HepG2 (cell line): ENCODE results near the gene SLC2A6. TPM values are rescaled to one million over a fixed set of nuclear protein-coding genes. Genes with fewer than 3 reads are reported as not detected.

ENCODE experiments used
- MTA1 ChIP-seq: sonication (generic); formaldehyde crosslinking; IDR thresholded peaks from 2 replicates; pipeline ENCODE4 v1.4.0; 2020; ENCODE audit warnings: missing genetic modification reagents, mild to moderate bottlenecking, borderline replicate concordance
- NCOR1 ChIP-seq: fragments of 200-600 bp; sonication (generic); IDR thresholded peaks from 2 replicates; pipeline ENCODE4 v1.7.0; 2017; ENCODE audit warnings: antibody characterized with exemption, low read length, borderline replicate concordance
- POGZ ChIP-seq: sonication (generic); formaldehyde crosslinking; IDR thresholded peaks from 2 replicates; pipeline ENCODE4 v1.4.0; 2020; ENCODE audit warnings: mild to moderate bottlenecking, missing genetic modification reagents
- SIN3A ChIP-seq: IDR thresholded peaks from 2 replicates; pipeline ENCODE4 v1.6.1; 2011; ENCODE audit warnings: low read depth, mild to moderate bottlenecking, control low read depth, low read length, borderline replicate concordance
- SMAD3 ChIP-seq: sonication (generic); formaldehyde crosslinking; IDR thresholded peaks from 2 replicates; pipeline ENCODE4 v1.4.0; 2020; ENCODE audit warnings: missing genetic modification reagents
- SP1 ChIP-seq, 2 experiments: fragments of 450-650 bp in 1 of 2; sonication (generic) in 1 of 2; formaldehyde crosslinking in 1 of 2; IDR thresholded peaks; 2 replicates each; pipeline versions ENCODE4 v1.4.0 to v1.6.1; 2016 to 2020; ENCODE audit warnings: missing genetic modification reagents in 1 of 2
- TARDBP ChIP-seq: sonication (generic); formaldehyde crosslinking; IDR thresholded peaks from 2 replicates; pipeline ENCODE4 v1.8.0; 2022; ENCODE audit warnings: mild to moderate bottlenecking, missing genetic modification reagents
- THAP11 ChIP-seq: IDR thresholded peaks from 2 replicates; pipeline ENCODE4 v1.6.1; 2016; ENCODE audit warnings: missing biosample characterization, missing genetic modification reagents
- ZC3H4 ChIP-seq: sonication (generic); formaldehyde crosslinking; IDR thresholded peaks from 2 replicates; pipeline ENCODE4 v1.4.0; 2020; ENCODE audit warnings: missing genetic modification reagents, borderline replicate concordance
- ZNF101 ChIP-seq: sonication (generic); formaldehyde crosslinking; IDR thresholded peaks from 2 replicates; pipeline ENCODE4 v1.4.0; 2020; ENCODE audit warnings: mild to moderate bottlenecking, low read depth, missing genetic modification reagents, borderline replicate concordance
- ZNF333 ChIP-seq: sonication (generic); formaldehyde crosslinking; IDR thresholded peaks from 2 replicates; pipeline ENCODE4 v1.4.0; 2020; ENCODE audit warnings: mild to moderate bottlenecking, missing genetic modification reagents, borderline replicate concordance
- ZNF44 ChIP-seq: sonication (generic); formaldehyde crosslinking; IDR thresholded peaks from 2 replicates; pipeline ENCODE4 v1.5.1; 2020; ENCODE audit warnings: mild to moderate bottlenecking, missing genetic modification reagents
- ZNF768 ChIP-seq: sonication (generic); formaldehyde crosslinking; IDR thresholded peaks from 2 replicates; pipeline ENCODE4 v1.4.0; 2020; ENCODE audit warnings: missing genetic modification reagents
- polyA plus RNA-seq, 8 experiments: library from polyadenylated mRNA; depleted of rRNA in 3 of 8; stranded (reverse) in 7 of 8; unstranded in 1 of 8; fragments of >200 nt; fragmentation: Illumina TruSeq in 4 of 8; extraction: Trizol in 4 of 8; gene quantifications; 2 replicates each; pipeline versions ENCODE4 v1.2.1 to v1.2.3, GENCODE V29; 2011 to 2016; ENCODE audit warnings: low read depth in 4 of 8, missing spikeins in 1 of 8, mixed read lengths in 1 of 8; ENCODE audit not compliant: insufficient read depth in 1 of 8
- total RNA-seq, 5 experiments: library from RNA; depleted of rRNA; stranded (reverse); fragments of >200 nt; fragmentation: Illumina TruSeq; extraction: Trizol; gene quantifications; 2 replicates each; pipeline ENCODE4 v1.2.3, GENCODE V29; 2016; ENCODE audit warnings: low read depth in 1 of 5
- TF ChIP-seq, protein P1 (sequence below): sonication (generic); formaldehyde crosslinking; IDR thresholded peaks from 2 replicates; pipeline ENCODE4 v1.5.0; 2020; ENCODE audit warnings: mild to moderate bottlenecking, missing genetic modification reagents, borderline replicate concordance
- TF ChIP-seq, protein P2 (sequence below): sonication (generic); formaldehyde crosslinking; IDR thresholded peaks from 2 replicates; pipeline ENCODE4 v1.9.0; 2021; ENCODE audit warnings: missing genetic modification reagents, mild to moderate bottlenecking, borderline replicate concordance
- TF ChIP-seq, protein P3 (sequence below): sonication (generic); formaldehyde crosslinking; conservative IDR thresholded peaks from 2 replicates; pipeline ENCODE4 v1.4.0; 2020; ENCODE audit warnings: missing genetic modification reagents

Gene SLC2A6
- total and polyA plus RNA-seq, 2 of the 13 experiments (the other 11 are each of a cell fraction or from before 2014, with no cell fraction given), result 4.1 to 15.0 TPM

DNA sequence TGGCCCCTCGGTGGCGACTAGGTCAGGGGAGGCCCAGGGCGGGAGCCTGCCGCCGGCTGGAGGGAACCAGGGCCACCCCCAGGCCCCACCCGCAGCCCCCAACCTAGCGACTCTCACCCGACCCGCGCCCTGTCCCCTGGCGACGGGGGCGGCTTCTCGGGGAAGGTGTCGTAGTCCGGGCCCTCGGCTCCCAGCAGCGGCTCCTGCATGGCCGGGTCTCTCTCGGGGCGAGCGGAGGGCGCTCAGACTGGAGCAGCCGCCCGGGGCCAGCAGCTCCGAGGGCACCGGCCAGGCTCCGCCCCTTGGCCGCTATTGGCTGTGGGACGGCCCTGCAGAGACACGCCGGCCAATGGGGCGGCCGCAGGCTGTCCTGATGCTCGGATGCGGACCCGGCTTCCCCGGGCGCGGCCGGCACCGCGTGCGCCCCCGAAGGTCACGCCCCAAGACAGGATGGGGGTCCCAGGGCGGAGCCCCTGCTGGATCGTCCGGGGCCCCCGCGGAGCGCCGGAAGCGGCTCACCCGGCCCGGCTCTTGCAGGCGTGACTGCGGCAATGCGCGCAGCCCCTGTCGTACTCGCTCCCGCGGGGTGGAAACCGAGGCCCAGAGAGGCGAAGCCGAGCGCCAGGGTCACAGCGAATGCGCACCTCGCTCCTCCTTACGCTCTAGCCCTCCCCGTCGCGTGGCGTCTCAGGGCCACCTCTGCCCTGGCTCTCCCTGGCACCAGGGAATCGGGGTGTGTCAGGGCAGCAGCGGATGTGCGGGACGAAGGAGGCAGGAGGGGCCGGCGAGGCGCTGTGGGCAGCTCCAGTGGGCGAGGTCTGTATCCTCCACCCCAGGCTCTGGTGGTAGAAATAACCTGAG is at the start of gene SLC2A6 (continued):
- TF ChIP-seq, protein P1, sequence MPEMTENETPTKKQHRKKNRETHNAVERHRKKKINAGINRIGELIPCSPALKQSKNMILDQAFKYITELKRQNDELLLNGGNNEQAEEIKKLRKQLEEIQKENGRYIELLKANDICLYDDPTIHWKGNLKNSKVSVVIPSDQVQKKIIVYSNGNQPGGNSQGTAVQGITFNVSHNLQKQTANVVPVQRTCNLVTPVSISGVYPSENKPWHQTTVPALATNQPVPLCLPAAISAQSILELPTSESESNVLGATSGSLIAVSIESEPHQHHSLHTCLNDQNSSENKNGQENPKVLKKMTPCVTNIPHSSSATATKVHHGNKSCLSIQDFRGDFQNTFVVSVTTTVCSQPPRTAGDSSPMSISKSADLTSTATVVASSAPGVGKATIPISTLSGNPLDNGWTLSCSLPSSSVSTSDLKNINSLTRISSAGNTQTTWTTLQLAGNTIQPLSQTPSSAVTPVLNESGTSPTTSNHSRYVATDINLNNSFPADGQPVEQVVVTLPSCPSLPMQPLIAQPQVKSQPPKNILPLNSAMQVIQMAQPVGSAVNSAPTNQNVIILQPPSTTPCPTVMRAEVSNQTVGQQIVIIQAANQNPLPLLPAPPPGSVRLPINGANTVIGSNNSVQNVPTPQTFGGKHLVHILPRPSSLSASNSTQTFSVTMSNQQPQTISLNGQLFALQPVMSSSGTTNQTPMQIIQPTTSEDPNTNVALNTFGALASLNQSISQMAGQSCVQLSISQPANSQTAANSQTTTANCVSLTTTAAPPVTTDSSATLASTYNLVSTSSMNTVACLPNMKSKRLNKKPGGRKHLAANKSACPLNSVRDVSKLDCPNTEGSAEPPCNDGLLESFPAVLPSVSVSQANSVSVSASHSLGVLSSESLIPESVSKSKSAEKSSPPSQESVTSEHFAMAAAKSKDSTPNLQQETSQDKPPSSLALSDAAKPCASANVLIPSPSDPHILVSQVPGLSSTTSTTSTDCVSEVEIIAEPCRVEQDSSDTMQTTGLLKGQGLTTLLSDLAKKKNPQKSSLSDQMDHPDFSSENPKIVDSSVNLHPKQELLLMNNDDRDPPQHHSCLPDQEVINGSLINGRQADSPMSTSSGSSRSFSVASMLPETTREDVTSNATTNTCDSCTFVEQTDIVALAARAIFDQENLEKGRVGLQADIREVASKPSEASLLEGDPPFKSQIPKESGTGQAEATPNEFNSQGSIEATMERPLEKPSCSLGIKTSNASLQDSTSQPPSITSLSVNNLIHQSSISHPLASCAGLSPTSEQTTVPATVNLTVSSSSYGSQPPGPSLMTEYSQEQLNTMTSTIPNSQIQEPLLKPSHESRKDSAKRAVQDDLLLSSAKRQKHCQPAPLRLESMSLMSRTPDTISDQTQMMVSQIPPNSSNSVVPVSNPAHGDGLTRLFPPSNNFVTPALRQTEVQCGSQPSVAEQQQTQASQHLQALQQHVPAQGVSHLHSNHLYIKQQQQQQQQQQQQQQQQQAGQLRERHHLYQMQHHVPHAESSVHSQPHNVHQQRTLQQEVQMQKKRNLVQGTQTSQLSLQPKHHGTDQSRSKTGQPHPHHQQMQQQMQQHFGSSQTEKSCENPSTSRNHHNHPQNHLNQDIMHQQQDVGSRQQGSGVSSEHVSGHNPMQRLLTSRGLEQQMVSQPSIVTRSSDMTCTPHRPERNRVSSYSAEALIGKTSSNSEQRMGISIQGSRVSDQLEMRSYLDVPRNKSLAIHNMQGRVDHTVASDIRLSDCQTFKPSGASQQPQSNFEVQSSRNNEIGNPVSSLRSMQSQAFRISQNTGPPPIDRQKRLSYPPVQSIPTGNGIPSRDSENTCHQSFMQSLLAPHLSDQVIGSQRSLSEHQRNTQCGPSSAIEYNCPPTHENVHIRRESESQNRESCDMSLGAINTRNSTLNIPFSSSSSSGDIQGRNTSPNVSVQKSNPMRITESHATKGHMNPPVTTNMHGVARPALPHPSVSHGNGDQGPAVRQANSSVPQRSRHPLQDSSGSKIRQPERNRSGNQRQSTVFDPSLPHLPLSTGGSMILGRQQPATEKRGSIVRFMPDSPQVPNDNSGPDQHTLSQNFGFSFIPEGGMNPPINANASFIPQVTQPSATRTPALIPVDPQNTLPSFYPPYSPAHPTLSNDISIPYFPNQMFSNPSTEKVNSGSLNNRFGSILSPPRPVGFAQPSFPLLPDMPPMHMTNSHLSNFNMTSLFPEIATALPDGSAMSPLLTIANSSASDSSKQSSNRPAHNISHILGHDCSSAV (CRISPR knock-in tag), result no peak
- TF ChIP-seq MTA1 (CRISPR knock-in tag) (peak; percentile 57; the same call in 1 of the 2 replicates), ZNF44 (CRISPR knock-in tag) (peak; percentile 66; the same call in 1 of the 2 replicates), ZNF768 (CRISPR knock-in tag) (no peak; the same call in 1 of the 2 replicates), ZNF333 (CRISPR knock-in tag) (peak; percentile 51), THAP11 (CRISPR knock-in tag) (no peak), SP1 (IDR thresholded peaks at IDR 0.05) (no peak), SP1 (CRISPR knock-in tag; IDR thresholded peaks at IDR 0.05) (peak; percentile 64; the same call in 1 of the 2 replicates), ZC3H4 (CRISPR knock-in tag) (no peak), TARDBP (CRISPR knock-in tag) (0 out of 2 replicates have a peak, but pooled peaks have one; percentile 34), ZNF101 (no peak), NCOR1 (no peak), POGZ (CRISPR knock-in tag) (peak; percentile 38; the same call in 1 of the 2 replicates), SMAD3 (no peak), SIN3A (0 out of 2 replicates have a peak, but pooled peaks have one; percentile 62)
- TF ChIP-seq, protein P2, sequence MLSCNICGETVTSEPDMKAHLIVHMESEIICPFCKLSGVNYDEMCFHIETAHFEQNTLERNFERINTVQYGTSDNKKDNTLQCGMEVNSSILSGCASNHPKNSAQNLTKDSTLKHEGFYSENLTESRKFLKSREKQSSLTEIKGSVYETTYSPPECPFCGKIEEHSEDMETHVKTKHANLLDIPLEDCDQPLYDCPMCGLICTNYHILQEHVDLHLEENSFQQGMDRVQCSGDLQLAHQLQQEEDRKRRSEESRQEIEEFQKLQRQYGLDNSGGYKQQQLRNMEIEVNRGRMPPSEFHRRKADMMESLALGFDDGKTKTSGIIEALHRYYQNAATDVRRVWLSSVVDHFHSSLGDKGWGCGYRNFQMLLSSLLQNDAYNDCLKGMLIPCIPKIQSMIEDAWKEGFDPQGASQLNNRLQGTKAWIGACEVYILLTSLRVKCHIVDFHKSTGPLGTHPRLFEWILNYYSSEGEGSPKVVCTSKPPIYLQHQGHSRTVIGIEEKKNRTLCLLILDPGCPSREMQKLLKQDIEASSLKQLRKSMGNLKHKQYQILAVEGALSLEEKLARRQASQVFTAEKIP, result no peak
- TF ChIP-seq, protein P3, sequence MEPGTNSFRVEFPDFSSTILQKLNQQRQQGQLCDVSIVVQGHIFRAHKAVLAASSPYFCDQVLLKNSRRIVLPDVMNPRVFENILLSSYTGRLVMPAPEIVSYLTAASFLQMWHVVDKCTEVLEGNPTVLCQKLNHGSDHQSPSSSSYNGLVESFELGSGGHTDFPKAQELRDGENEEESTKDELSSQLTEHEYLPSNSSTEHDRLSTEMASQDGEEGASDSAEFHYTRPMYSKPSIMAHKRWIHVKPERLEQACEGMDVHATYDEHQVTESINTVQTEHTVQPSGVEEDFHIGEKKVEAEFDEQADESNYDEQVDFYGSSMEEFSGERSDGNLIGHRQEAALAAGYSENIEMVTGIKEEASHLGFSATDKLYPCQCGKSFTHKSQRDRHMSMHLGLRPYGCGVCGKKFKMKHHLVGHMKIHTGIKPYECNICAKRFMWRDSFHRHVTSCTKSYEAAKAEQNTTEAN, result no peak
